H1 (cell line): Measurements from ENCODE around the gene DCXR.

ENCODE experiments used
- EZH2 ChIP-seq: fragments of 200-600 bp; sonication (generic); IDR thresholded peaks from 2 replicates; pipeline ENCODE4 v1.7.1; 2012; ENCODE audit warnings: low read depth, mild to moderate bottlenecking, moderate library complexity, low read length, inconsistent platforms; ENCODE audit not compliant: severe bottlenecking
- MAFK ChIP-seq: IDR thresholded peaks from 2 replicates; pipeline ENCODE4 v1.6.1; 2012; ENCODE audit warnings: low read depth, mild to moderate bottlenecking, improper control_type of control experiment, low read length
- MAX ChIP-seq: IDR thresholded peaks from 2 replicates; pipeline ENCODE4 v1.6.1; 2012; ENCODE audit warnings: inconsistent platforms
- TF ChIP-seq, protein P1 (sequence below), 3 experiments: IDR thresholded peaks; 1 replicate in 2 of 3; 2 replicates in 1 of 3; pipeline versions ENCODE4 v1.5.1 to v1.6.1; 2011; ENCODE audit warnings: low read length in 3 of 3, mild to moderate bottlenecking in 3 of 3, inconsistent platforms in 2 of 3, low read depth in 1 of 3, moderate library complexity in 1 of 3; ENCODE audit not compliant: insufficient read depth in 1 of 3; ENCODE audit errors: control extremely low read depth in 1 of 3

GRCh38 chr17:82013341-82013740, 24.2 kb downstream of the DCXR start:
- TF ChIP-seq MAFK = no peak
- no peak for TF ChIP-seq EZH2
- TF ChIP-seq MAX = no peak
- TF ChIP-seq, protein P1, sequence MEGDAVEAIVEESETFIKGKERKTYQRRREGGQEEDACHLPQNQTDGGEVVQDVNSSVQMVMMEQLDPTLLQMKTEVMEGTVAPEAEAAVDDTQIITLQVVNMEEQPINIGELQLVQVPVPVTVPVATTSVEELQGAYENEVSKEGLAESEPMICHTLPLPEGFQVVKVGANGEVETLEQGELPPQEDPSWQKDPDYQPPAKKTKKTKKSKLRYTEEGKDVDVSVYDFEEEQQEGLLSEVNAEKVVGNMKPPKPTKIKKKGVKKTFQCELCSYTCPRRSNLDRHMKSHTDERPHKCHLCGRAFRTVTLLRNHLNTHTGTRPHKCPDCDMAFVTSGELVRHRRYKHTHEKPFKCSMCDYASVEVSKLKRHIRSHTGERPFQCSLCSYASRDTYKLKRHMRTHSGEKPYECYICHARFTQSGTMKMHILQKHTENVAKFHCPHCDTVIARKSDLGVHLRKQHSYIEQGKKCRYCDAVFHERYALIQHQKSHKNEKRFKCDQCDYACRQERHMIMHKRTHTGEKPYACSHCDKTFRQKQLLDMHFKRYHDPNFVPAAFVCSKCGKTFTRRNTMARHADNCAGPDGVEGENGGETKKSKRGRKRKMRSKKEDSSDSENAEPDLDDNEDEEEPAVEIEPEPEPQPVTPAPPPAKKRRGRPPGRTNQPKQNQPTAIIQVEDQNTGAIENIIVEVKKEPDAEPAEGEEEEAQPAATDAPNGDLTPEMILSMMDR (IDR thresholded peaks at IDR 0.05; ENCODE audit: control extremely low read depth in 1 of 3, insufficient read depth in 1 of 3, low read depth in 1 of 3, low read length in 3 of 3) = no peak
